Measurements from ENCODE around the gene OSBPL10.

The OSBPL10 gene

DNA sequence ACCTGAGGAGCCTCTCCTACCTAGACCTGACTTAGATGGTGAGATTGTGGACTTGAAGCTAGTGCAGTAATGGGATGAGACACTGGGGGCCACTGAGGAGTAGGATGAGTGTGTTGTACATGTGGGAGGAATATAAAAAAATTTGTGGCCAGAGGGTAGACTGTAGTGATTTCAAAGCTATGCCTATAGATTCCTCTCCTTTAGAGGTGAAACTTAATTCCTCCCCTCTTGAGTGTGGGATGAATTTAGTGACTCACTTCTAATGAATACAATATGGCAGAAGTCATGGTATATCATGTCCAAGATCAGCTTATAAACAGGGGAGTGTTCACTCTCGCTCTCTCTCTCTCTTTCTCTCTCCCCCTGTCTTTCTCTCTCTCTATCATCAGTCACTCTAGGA is 7.2 kb upstream of the OSBPL10 start:
- DNase-seq (ENCODE audit: low read depth) = no peak

DNA sequence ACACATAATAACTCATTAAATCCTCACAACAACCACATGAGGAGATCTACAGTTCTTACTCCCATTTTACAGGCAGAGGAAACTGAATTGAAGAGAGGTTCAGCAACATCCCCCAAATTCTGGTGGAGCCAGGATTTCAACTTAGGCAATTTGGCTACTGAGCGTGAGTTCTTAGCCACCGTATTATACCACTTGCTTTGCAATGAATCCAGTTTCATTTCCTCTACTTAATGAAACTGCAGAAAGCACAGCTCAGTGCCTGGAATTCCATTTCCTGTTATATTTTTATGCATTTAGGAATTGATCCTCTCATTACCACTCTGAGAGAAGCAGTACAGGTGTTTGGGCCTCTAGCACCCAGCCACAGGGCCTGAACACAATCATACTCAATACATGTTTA is 4.8 kb upstream of the OSBPL10 start:
- no peak for DNase-seq (ENCODE audit: low read depth)

DNA sequence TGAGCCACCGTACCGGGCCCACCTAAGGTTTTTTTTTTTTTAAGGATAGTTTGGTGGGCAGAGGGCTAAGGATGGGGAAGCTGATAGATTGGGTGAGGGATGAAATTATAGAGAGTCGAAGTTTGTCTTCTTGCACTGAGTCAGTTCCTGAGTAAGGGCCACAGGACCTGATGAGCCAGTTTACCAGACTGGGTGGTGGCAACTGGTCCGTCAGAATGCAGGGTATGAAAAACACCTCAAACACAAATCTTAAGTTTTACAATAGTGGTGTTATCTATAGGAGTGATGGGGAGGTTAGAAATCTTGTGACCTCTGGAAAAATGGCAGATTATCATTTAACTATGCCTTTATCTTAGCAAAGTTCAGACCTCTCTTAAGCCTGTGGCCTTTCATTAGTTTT is 3.3 kb upstream of the OSBPL10 start:
- no peak for DNase-seq (ENCODE audit: low read depth)

DNA sequence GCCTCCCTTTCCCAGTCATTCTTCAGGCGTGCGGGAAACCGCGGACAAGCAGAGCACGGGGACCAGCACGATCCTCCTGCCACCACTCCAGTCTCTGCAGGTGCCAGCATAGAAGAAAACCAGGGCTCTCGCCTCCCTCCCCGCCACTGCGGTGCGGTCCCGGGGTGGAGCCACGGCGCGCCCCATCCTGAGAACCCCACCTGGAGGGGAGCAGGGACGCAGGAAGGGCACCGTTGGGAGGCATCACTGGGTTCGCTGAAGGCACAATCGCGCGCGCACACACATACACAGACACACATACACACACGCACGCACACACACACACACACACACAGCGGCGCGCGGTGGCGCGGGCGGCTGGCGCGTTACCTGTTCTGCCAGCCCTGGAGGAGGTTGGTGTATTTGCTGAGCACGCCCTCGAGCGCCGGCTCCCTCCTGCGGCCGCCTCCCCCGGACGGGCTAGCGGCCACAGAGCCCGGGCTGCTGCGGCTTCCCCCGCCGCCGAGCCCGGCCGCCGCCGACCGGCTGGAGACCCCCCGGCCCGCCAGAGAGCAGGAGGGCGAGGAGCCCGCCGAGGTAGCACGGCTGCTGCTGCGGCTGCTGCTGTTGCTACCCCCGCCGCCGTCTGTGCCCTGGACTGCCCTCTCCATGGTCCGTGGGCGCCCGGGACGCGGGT is 394 bp downstream of the OSBPL10 start:
- DNase-seq (ENCODE audit: low read depth) = no peak

DNA sequence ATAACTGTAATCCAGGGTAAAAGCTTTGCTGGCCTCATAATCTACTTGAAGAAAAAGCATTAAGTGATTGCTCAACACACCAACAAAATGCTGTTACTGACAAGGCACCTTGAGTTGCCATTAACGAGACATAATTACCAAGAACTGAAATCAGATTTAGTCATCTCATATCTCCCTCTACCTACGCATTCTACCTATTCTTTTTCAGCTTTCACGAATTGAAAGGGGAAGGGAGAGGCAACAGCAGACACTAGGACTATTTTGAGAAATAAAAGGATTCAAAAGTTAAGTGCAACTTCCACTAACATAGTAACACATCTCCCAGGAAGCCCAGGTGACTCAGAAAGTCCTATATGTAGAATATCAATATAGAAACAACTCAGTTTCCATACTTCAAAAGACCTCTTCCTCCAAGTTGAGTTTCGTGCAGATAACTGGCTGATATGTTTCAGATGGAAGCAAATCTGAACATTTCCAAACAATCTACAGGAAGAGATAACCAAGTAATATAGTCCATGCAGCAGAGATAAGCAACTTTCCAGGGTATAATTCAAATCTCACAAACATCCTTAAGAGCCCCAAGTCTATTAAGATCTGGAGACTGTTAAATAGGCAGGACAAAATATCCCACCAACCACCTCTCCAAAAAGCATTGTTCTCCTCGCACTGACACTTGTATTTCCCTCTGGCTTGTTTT is 1.9 kb downstream of the OSBPL10 start:
- DNase-seq (ENCODE audit: low read depth) = no peak

DNA sequence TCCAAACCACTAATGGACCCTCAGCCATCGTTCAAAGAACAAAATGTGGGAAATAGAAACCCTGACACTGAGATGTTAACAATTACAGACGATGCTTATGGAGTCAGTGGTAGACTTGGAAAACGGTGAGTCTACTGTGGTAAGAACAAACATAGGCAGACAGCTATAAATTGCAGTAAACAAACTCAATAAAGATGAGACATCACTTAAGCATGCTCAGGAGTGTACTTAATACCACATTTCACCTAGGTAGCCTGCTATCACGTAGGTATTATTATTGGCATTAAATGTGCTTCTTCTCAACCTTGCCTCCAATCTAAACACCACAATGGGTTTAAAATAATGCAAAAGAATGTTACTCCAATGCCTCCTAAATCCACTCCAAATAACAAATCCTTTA is 2.5 kb downstream of the OSBPL10 start:
- no peak for DNase-seq (ENCODE audit: low read depth)

- DNase-seq (ENCODE audit: low read depth) = no peak
Measured at GRCh38 chr3:31977736-31978135, 3.3 kb downstream of the OSBPL10 start.

DNA sequence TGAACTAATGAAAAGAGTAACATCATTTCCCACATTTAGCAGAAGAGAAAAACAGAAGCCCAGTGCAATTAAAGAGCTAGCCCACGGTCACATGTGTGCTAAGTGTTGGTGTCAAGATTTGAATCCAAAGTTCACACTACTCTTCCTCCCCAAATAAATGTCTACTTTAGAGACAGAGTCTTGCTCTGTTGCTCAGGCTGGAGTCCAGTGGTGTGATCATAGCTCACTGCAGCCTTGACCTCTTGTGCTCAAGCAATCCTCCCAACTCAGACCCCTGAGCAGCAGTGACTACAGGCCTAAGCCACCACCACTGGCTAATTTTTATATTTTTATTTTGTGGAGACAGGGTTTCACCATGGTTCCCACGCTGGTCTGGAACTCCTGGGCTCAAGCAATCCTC is 4.8 kb downstream of the OSBPL10 start:
- DNase-seq (ENCODE audit: low read depth) = no peak

GRCh38 chr3:31974964-31975363 is 6.1 kb downstream of the OSBPL10 start:
- DNase-seq (ENCODE audit: low read depth) = no peak

DNA sequence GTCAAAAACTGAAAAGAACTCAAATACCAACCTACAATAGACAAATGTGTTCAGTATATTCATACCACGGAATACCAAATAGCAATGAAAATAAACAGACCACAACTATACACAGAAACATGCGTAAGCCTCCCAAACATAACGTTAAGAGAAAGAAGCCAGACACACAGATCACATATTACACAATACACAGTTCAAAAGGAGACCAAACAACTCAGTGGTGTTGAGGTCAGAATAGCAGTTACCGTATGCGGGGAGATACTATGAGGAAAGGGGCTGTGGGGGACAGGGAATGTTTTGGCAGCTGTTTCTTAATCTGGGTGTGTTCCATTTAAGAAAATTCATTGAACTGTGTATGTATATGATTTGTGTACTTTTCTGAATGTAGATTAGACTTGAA is 6.6 kb downstream of the OSBPL10 start:
- no peak for DNase-seq (ENCODE audit: low read depth)

- DNase-seq (ENCODE audit: low read depth) = no peak
Measured at GRCh38 chr3:31973837-31974236, 7.2 kb downstream of the OSBPL10 start.

- no peak for DNase-seq (ENCODE audit: low read depth)
Measured at GRCh38 chr3:31973081-31973480, 8.0 kb downstream of the OSBPL10 start.

GRCh38 chr3:31971607-31972006 is 9.5 kb downstream of the OSBPL10 start:
- no peak for DNase-seq (ENCODE audit: low read depth)

DNA sequence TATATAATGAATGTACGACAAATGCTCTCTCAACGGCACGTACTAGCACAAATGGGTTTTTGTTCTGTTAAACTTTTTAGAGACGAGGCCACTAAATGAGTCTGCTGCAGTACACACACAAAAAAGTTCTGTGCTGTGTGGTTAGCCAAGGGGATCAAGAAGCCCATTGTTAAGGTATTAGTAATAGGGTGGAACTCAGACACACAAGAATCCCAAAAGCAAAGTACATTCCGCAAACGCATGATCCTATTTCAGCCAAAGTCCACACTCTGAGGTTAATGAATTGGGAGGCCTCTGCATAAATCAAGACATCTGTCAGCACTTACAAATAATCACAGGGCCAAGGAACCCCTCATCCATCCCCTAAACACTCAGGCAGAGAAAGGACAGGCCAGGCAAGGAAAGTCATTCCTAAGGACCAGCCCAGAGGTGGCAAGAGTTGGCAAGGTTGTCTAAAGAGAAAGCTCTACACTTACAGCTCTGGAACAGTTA is 12.1 kb downstream of the OSBPL10 start:
- DNase-seq (ENCODE audit: low read depth) = no peak

DNA sequence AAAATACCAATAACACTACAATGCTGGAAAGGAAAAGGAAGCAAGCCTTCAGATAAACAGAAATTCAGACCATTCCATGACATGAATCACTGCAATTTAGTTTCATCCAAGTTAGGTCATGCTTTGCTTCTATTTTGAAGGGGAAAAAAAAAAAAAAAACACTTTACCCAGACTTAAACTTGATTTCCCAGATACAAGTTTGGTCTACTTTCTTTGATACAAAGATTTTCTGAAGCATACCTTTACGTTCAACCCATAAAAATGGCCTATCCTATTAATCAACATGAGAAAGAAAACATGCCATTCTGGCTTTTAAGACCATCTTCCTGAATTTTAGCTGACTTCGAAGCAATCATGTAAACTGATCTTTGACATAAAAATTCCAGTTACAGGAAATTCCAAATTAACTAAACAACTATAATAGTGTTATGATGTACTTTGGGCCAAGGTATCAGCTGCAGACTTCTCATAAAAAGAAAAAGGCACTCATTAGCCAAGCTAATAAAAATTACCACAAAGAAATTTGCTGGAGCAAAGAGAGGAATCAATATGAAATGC is 12.6 kb downstream of the OSBPL10 start:
- DNase-seq (ENCODE audit: low read depth) = no peak

DNA sequence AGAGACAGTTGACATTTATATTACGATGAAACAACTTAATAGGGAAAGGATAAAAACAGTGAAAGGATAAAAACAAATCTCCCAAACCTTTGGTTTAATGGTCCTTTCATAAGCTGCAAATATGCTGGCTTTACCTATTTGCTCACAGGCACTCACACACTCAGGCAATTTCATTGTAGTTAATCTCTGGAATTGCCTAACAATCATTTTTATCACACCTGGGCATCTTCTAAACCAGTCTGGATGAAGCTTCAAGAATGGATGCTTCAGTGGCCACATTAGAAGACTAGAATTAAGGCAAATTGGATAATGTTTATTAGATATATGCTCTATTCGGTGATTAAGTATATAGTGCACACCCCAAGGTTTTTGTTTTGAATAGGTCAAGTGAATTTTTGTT is 13.5 kb downstream of the OSBPL10 start:
- no peak for DNase-seq (ENCODE audit: low read depth)

DNA sequence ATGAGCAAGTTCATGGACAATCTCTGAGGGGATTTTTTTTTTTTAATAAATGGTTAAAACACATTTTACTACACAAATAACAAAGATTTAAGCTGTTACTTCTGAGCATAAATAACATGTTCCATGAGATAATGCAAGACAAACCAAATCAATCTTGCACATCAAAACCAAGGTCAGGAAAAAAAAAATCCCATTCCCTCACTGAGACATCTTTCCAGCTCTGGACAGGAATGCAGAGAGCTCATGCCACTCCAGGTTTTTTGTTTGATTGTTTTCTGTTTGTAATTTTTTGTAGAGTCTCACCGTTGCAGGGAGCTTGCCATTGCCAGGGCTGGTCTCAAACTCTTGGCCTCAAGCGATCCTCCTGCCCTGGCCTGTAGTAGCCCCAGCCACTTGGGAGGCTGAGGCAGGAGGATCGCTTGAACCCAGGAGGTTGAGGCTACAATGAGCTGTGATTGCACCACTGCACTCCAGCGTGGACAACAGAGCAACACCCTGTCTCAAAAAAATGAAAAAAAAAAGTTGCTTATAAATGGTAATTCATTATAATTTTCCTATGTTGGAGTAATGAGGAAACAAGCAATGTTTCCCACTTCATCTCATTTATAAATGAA is 14.0 kb downstream of the OSBPL10 start:
- no peak for DNase-seq (ENCODE audit: low read depth)

- no peak for DNase-seq (ENCODE audit: low read depth)
Measured at GRCh38 chr3:31962801-31963205, 18.3 kb downstream of the OSBPL10 start.

DNA sequence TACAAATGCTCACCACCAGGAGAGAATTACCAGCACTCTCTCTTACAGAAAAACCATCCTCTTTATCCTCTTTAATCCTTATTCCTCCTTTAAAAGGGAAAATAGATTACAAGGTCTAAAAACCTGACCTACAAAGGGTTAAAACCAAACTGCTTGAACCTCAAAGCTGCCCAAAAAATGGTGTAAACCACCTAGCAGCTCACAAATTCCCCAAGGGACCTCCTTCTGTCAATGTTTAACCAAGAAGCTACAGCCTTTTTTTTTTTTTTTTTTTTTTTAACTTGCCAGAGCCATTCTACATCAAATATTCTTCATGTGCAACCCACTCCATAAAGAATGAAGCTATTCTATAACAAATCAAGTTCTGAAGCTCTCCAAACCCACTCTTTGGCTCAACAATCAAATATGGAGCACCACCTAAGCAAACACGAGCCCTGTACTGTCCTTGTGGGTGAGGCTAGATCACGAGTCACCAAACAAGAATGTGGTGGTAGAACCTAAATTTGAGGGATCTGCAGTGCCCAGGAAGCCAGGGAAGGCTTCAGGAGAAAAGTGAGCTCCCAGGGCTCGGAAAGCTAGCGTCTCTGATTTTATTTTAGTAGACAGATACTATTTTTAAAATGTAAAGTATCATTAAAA is 20.1 kb downstream of the OSBPL10 start:
- DNase-seq (ENCODE audit: low read depth) = no peak

DNA sequence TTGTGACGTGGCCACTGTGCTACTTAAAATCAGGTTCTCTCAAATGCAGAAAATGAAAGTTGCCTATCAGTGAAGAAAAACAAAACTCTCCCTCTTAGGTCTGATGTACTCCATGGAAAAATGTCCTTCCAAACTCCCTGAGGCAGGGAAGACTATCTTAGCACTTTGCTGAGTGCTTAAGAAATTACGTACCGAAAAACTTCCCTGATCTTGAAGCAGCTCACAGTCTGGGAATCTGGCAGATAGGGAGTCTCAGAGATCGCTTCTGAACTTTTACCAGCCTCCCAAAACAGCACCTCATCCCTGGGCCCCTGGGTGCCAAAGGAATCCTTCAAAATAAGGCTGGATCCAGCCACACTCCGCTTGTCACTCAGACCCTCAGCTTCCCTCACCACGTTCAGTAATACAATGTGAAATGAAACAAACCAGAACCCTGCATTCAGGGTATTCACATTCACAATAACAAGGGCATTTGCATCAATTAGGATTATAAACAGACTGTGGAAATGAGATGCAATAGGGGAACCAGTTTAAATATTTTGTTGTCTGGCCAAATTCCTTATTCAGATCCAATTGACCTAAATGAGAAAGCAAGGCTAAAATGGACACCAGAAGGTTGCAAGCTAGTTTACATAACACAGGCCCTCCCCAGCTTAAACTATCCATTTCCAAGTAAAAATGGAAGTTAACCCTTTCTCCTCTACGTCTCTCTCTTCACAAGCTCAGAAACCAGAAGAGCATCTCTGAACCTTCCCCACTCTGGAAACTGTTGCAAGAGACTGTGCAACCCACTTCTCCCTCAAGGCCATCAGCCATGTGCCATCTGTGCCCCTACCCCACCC is 20.9 kb downstream of the OSBPL10 start:
- no peak for DNase-seq (ENCODE audit: low read depth)

DNA sequence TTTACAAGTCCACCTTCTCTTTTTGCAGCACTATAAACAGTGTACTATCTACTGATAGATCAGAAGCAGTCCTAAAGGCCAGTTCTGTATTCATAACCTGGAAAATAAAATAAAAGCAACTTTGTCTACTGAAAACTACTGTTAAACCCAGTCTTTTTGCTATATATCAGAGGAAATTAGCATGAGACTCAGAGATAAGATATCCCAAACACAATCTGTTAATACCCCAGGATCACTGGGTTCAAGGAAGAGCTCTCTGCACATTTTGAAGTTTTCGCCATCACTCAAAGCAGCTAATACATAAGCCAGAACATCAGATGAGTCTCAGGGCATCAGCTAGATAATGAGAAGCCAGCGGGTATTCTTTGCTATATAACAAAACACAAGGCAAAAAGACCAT is 21.8 kb downstream of the OSBPL10 start:
- no peak for DNase-seq (ENCODE audit: low read depth)

DNA sequence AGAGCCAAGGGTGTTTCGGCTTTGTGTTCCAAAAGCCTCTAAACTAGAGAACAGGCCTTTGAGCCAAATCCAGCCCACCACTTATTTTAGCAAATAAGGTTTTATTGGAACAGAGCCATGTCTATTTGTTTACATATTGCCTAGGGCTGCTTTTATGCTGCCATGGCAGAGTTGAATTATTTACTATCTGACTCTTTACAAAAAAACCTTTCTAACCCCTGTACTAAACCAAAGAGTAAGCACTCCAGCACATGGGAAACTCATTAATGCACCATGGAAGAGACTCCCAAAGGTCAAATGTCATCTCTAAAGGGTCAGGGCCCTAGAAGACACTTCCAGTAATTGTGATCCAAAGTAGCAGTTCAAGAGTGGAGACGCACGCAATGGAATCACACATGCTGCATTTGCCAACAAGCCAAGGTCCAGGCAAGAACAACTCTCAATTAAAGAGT is 22.3 kb downstream of the OSBPL10 start:
- DNase-seq (ENCODE audit: low read depth) = no peak

Measured in stimulated activated CD8-positive, alpha-beta memory T cell treated with anti-CD3 and anti-CD28 coated beads, Interleukin-12 subunit alpha, Interleukin-12 subunit beta, amount 100 ng/mL, for 4 hours (primary cell).